ENCODE data around the gene UGDH. TPM values are rescaled to one million over a fixed set of nuclear protein-coding genes. Genes with fewer than 3 reads are reported as not detected.

Gene UGDH
- total RNA-seq, 1 donor from 2014 or later, result 157 TPM

DNA sequence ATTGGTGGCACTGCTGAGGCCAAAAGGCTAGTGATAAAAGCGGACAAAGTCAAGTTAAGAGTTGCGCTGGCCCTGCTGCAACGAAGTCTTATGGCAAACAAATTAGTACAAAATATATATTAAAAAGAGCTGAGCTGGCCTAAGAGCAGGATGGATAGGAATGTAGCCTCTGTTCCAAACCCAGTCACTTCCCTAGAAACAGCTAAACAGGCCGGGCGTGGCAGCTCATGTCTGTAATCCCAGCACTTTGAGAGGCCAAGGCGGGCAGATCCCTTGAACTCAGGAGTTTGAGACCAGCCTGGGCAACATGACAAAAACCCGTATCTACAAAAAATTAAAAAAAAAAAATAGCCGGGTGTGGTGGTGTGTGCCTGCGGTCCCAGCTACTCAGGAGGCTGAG lies 32.4 kb upstream of the UGDH start:
- Histone ChIP-seq H3K79me2 (ENCODE audit: low read depth) (no peaks in the 10 kb centered on the region), H3K9me3 (ENCODE audit: low read depth) (no peaks in the 10 kb centered on the region), H3K4me2 (no peak overlapping the region), H3F3A (ENCODE audit: low read depth) (peaks cover 47% of the 10 kb centered on the region), H3K27ac (peak overlapping the region; percentile 99), H4K20me1 (ENCODE audit: low read depth) (no peaks in the 10 kb centered on the region), H3K36me3 (no peaks in the 10 kb centered on the region), H3K27me3 (no peaks in the 10 kb centered on the region), H3K4me3 (no peak overlapping the region), H3K4me1 (peaks cover 28% of the 10 kb centered on the region), H3K9ac (no peak overlapping the region), H2AFZ (replicated peaks) (no peak overlapping the region)
- peak overlapping the region; percentile 44 for H3K27ac Mint-ChIP-seq
- no peaks in the 10 kb centered on the region for H3K9me3 Mint-ChIP-seq
- no peak for DNase-seq (ENCODE audit: low spot score)
- peaks cover 7% of the 10 kb centered on the region for H3K36me3 Mint-ChIP-seq
- TF ChIP-seq CTCF (IDR thresholded peaks at IDR 0.05) (no peak), EZH2 (IDR thresholded peaks at IDR 0.05) (no peak), EZH2phosphoT487 (IDR thresholded peaks at IDR 0.05) (no peak)
- H3K4me3 Mint-ChIP-seq, result no peak overlapping the region
- peaks cover 20% of the 10 kb centered on the region for H3K4me1 Mint-ChIP-seq
- H3K27me3 Mint-ChIP-seq (ENCODE audit: insufficient read depth, low read depth), result no peaks in the 10 kb centered on the region

DNA sequence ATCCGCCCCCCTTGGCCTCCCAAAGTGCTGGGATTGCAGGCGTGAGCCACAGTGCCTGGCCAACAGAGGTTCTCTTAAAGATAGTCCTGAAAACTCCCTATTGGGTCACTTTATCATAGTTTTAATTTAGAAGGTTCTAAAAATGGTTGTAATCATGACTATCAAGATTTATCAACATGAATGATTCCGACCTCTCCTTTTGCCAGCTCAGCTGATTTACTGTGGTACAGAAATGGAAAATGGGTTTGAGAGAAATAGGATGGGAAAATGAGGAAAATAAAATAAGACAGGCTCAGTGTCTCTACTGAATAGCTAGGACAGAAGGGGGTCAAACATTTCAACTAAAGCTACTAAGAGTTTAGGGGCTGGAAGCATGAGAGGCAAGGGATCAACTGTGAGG lies 28.2 kb upstream of the UGDH start:
- peaks cover 14% of the 10 kb centered on the region for H3K36me3 Mint-ChIP-seq
- H3K9me3 Mint-ChIP-seq, result no peaks in the 10 kb centered on the region
- H4K20me1 ChIP-seq (ENCODE audit: low read depth), result no peaks in the 10 kb centered on the region
- H3K4me2 ChIP-seq, result no peak overlapping the region
- TF ChIP-seq EZH2phosphoT487 (IDR thresholded peaks at IDR 0.05) (no peak), EZH2 (IDR thresholded peaks at IDR 0.05) (no peak), CTCF (IDR thresholded peaks at IDR 0.05) (no peak)
- H3F3A ChIP-seq (ENCODE audit: low read depth), result peaks cover 41% of the 10 kb centered on the region
- H3K9ac ChIP-seq, result no peak overlapping the region
- H3K36me3 ChIP-seq, result no peaks in the 10 kb centered on the region
- H3K9me3 ChIP-seq (ENCODE audit: low read depth), result no peaks in the 10 kb centered on the region
- peaks cover 24% of the 10 kb centered on the region for H3K4me1 ChIP-seq
- H3K27me3 ChIP-seq, result no peaks in the 10 kb centered on the region
- no peak overlapping the region for H3K4me3 Mint-ChIP-seq
- no peaks in the 10 kb centered on the region for H3K79me2 ChIP-seq (ENCODE audit: low read depth)
- H3K27ac Mint-ChIP-seq, result no peak overlapping the region
- DNase-seq (ENCODE audit: low spot score), result no peak
- H3K4me1 Mint-ChIP-seq, result peaks cover 15% of the 10 kb centered on the region
- H3K4me3 ChIP-seq, result no peak overlapping the region
- no peak overlapping the region for H2AFZ ChIP-seq (replicated peaks)
- H3K27me3 Mint-ChIP-seq (ENCODE audit: insufficient read depth, low read depth), result no peaks in the 10 kb centered on the region
- H3K27ac ChIP-seq, result peak overlapping the region; percentile 70

DNA sequence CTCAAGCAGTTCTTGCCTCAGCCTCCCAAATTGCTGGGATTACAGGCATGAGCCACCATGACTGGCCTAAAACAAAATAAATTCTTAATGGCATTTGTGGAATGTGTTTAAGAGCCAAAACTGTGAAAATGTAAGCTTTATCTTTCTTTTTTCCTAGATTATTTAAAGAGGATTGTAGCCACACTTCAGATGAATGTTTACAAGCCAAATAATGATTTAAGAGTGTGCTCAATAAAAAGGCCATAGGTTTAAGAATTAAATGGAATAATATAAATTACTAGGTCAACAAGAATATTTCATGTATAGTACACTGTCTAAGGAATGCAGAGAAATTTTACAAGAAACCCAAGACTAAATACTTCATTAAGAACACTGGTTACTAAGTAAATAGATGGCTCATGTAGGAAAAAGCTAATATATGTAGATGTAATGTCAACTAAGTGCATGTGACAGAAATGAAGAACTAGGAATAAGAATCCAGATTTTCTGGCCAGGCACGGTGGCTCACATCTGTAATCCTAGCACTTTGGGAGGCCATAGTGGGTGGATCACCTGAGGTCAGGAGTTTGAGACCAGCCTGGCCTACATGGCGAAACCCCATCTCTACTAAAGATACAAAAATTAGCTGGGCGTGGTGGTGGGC lies 21.3 kb upstream of the UGDH start:
- no peak overlapping the region for H3K9ac ChIP-seq
- H3K27ac ChIP-seq, result no peak overlapping the region
- peaks cover 10% of the 10 kb centered on the region for H3F3A ChIP-seq (ENCODE audit: low read depth)
- H2AFZ ChIP-seq (replicated peaks), result no peak overlapping the region
- Mint-ChIP-seq H3K9me3 (no peaks in the 10 kb centered on the region), H3K4me1 (no peaks in the 10 kb centered on the region), H3K27me3 (ENCODE audit: insufficient read depth, low read depth) (peaks cover 3% of the 10 kb centered on the region), H3K4me3 (no peak overlapping the region), H3K36me3 (peaks cover 5% of the 10 kb centered on the region), H3K27ac (no peak overlapping the region)
- TF ChIP-seq EZH2phosphoT487 (IDR thresholded peaks at IDR 0.05) (no peak), CTCF (IDR thresholded peaks at IDR 0.05) (no peak), EZH2 (IDR thresholded peaks at IDR 0.05) (no peak)
- peaks cover 6% of the 10 kb centered on the region for H3K4me1 ChIP-seq
- DNase-seq (ENCODE audit: low spot score), result no peak
- no peaks in the 10 kb centered on the region for H3K79me2 ChIP-seq (ENCODE audit: low read depth)
- H3K4me2 ChIP-seq, result no peak overlapping the region
- no peaks in the 10 kb centered on the region for H4K20me1 ChIP-seq (ENCODE audit: low read depth)
- H3K9me3 ChIP-seq (ENCODE audit: low read depth), result no peaks in the 10 kb centered on the region
- no peaks in the 10 kb centered on the region for H3K27me3 ChIP-seq
- H3K4me3 ChIP-seq, result no peak overlapping the region
- H3K36me3 ChIP-seq, result no peaks in the 10 kb centered on the region

All from neural progenitor cell (in vitro differentiated cells).